ENCODE measurements around the gene ZNF83.
"Not testable (repeated sequence)": the region's sequence is repeated elsewhere in the genome, so short reads cannot be mapped to it uniquely, and the experiment has no call there.

Gene ZNF83

DNA sequence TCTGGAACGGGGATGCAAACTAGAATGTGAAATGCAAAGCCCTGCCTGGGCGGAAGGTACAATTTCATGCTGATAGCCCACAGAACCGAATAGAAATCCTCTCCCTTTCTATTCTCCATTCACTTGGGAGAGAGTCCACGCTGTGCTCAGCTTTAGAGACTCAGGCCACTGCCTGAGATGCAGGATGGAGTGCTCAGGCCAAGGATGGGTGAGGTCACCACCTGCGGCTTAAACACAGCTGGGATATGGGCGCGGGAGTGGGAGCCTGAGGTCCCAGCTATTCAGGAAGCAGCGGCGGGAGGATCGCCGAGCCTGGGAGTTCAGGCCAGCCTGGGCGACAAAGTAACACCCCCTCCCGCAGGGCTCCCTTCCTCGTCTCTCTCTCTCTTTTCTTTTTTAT lies 446 bp upstream of the ZNF83 start:
- DNase-seq, result no peak

DNA sequence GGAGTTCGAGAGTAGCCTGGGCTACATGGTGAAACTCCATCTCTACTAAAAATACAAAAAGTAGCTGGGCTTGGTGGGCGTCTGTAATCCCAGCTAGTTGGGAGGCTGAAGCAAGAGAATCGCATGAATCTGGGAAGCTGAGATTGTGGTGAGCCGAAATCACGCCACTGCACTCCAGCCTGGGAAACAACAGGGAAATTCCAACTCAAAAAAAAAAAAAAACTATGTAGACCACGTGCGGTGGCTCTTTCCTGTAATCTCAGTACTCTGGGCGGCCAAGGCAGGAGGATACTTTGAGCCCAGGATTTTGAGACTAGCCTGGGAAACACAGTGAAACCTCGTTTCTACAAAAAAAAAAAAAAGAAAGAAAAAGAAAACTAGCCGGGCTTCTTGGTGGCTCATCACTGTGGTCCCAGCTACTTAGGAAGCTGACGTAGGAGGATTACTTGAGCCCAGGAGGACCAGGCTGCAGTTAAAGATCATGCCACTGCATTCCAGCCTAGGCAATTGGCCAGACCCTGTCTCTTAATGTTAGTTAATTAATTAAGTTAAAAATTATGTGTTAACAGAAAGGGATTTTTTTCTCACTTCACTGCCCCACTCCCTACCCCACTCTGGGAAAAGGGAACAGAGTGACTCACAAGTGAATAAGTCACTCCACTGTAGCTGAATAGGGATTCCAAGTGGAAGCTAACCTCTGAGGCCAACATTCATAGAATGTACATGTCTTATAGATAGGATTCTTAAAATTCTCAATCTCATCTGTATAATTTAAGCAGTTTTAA lies 2.2 kb downstream of the ZNF83 start:
- DNase-seq, result no peak

DNA sequence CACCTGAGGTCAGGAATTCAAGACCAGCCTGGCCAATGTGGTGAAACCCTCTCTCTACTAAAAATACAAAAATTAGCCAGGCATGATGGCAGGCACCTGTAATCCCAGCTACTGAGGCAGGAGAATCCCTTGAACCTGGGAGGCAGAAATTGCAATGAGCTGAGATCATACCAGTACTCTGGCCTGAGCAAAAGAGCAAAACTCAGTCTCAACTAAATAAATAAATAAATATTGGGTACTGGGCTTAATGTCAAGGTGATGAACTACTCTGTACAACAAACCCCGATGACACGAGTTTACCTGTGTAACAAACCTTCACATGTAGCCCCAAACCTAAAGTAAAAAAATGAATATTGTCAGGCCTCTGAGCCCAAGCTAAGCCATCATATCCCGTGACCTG lies 10.7 kb downstream of the ZNF83 start:
- DNase-seq, result not testable (repeated sequence)

GRCh38 chr19:52626915-52627314 lies 11.2 kb downstream of the ZNF83 start:
- no peak for DNase-seq

- no peak for DNase-seq
Measured at GRCh38 chr19:52622261-52622660, 15.9 kb downstream of the ZNF83 start.

- DNase-seq, result no peak
Measured at GRCh38 chr19:52621376-52621775, 16.8 kb downstream of the ZNF83 start.

- DNase-seq, result no peak
Measured at GRCh38 chr19:52613299-52613906, 24.8 kb downstream of the ZNF83 start.

DNA sequence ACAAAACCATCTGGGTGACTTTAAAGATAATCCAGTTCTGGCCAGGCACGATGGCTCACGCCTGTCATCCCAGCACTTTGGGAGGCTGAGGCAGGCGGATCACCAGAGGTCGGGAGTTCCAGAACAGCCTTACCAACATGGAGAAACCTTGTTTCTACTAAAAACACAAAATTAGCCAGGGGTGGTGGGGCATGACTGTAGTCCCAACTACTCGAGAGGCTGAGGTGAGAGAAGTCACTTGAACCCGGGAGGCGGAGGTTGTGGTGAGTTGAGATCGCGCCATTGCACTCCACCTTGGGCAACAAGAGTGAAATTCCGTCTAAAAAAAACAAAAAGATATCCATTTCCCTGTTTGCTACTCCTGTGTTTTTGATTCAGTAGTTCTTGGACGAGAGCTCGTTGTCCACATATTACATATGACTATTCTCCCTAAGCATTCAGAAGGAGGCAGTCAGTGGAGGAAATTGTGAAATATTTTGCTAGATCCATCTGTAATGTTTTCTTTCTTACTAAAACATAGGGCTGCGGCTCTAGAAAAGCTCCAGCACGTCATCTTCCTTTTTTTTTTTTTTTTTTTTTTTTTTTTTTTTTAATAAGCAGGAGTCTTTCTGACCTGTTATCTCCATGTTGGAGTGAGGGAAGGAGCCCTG lies 34.5 kb downstream of the ZNF83 start:
- no peak for DNase-seq

DNA sequence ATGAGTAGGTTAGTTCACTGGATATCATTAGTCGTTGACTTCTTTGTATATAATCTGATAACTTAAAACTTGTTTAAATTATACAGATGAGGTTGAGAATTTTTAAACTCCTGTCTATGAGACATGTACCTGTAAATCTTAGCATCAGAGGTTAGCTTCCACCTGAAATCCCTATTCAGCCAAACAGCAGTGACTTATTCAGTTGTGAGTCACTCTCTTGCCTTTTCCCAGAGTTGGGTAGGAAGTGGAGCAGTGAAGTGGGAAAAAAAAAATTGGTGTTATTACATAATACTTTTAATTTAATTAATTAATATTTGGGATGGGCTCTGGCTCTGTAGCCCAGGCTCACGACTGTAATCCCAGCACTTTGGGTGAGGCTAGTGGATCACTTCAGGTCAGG lies 35.2 kb downstream of the ZNF83 start:
- DNase-seq, result no peak

DNA sequence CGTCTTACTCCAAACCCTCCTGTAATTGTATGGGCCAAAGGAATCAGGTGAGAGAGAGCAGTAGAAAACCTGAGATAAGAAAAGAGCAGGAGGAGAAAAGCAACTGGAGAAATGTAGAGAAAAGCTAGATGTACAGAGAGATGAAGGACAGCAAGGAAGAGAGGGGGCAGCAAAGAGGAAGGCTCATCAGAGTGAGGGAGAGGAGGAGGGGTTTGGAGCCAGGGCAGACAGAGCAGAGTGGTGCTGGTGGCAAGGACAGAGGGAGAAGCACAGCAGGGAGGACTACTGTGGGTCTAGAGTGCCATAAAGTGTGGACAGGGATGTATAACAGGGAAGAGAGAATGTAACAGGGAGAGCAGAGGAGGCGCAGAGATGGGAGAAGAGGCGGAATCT lies 36.2 kb downstream of the ZNF83 start:
- DNase-seq, result not testable (repeated sequence)

DNA sequence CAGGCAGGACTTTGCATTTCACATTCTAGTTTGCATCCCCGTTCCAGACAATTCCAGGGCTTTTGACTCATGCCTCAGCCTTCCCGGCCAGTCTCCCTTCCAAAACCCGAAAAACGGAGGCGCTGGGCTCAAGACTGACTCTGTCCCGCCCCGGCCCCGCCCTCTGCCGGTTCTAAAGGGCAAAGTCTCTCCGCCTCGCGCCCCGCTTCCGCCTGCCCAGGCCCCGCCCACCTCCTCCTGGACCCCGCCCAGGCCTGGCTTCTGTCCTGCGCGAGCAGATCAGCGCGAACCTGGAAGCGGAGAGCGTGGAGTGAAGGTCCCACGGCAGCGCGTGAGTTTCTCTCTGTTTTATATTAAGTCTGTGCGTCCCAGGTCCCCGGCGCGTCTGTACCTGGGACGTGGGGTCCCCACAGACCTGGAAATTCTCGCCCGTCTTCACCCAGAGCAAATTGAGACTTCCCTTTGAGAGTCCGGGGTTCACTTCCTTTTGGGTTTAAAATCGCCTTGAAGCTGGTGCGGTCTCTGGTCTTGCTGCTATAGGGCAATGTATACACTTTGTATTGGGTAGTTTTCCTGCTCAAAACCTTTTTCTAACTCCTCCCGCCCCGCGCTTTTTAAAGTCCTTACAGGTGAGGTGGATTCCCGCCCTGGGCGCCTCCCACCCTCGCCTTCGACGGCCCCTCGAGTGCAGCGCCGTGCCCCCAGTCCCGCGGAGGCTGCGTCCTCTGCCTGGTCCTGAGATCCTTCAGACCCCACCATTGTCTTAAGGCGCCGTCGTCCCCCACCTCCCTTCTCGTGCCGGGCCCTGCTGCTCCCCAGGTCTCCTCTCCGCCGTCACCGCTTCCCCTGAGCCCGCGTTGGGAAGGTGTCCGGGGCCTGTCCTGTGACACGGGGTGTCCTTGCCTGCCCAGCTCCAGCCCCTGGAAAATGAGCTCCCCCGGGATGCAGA lies 36.9 kb downstream of the ZNF83 start:
- DNase-seq, result peak; percentile 90

- DNase-seq, result no peak
Measured at GRCh38 chr19:52600639-52601024, 37.5 kb downstream of the ZNF83 start.

GRCh38 chr19:52599241-52599640 lies 38.9 kb downstream of the ZNF83 start:
- DNase-seq, result no peak

DNA sequence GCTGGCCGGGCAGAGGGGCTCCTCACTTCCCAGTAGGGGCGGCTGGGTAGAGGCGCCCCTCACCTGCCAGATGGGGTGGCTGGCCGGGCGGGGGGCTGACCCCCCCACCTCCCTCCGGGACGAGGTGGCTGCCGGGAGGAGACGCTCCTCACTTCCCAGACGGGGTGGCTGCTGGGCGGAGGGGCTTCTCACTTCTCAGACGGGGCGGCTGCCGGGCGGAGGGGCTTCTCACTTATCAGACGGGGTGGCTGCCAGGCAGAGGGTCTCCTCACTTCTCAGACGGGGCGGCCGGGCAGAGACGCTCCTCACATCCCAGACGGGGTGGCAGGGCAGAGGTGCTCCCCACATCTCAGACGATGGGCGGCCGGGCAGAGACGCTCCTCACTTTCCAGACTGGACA lies 44.7 kb downstream of the ZNF83 start:
- DNase-seq, result not testable (repeated sequence)

DNA sequence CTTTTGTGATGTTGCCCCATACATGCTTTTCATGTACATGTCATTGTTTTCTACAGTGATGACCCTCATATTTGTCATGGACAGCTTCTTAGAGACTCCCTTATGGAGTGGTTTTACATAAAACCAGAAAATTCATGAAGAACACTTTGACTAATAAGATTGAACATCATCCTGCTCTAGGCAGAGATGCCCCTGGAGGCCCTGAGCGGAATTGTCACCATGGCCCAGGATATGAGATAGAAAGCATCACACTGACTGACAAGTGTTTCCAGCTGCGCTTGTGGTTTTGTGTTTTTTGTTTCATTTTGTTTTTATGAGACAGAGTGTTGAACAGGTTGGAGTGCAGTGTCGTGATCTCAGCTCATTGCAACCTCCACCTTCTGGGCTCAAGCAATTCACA lies 45.9 kb downstream of the ZNF83 start:
- DNase-seq, result no peak

DNA sequence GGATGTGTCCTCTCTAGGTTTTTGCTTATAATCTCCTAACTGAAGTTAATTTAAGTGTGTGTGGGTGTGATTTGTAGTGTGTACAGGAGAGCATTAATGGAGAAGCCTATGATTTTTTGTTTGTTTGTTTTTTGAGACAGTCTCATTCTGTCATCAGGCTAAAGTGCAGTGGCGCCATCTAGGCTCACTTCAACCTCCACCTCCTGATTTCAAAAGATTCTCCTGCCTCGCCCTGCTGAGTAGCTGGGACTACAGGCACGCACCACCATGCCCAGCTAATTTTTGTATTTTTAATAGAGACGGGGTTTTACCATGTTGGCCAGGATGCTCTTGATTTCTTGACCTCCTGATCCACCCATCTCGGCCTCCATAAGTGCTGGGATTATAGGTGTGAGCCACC lies 47.4 kb downstream of the ZNF83 start:
- no peak for DNase-seq

DNA sequence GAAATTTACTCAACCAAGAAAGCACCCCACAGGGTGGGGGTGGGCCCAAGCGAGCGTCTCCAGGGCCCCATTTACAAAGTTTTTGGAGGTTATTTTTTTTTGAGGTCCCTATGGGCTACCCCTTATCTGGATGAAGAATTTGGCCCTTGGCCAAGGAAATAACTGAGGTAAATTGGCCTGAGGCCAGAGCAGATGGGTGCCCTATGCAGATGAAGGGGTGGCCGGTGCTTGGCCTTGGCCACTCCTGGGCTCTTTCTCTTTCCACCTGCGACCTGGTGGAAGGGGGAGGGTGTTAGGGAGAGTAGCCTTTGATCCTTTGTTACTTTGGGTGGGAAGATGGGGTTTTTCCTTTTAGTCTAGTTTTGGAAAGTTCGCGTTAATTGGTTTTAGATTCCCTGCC lies 52.6 kb downstream of the ZNF83 start:
- DNase-seq, result no peak

- DNase-seq, result no peak
Measured at GRCh38 chr19:52584736-52585440, 53.3 kb downstream of the ZNF83 start.

DNA sequence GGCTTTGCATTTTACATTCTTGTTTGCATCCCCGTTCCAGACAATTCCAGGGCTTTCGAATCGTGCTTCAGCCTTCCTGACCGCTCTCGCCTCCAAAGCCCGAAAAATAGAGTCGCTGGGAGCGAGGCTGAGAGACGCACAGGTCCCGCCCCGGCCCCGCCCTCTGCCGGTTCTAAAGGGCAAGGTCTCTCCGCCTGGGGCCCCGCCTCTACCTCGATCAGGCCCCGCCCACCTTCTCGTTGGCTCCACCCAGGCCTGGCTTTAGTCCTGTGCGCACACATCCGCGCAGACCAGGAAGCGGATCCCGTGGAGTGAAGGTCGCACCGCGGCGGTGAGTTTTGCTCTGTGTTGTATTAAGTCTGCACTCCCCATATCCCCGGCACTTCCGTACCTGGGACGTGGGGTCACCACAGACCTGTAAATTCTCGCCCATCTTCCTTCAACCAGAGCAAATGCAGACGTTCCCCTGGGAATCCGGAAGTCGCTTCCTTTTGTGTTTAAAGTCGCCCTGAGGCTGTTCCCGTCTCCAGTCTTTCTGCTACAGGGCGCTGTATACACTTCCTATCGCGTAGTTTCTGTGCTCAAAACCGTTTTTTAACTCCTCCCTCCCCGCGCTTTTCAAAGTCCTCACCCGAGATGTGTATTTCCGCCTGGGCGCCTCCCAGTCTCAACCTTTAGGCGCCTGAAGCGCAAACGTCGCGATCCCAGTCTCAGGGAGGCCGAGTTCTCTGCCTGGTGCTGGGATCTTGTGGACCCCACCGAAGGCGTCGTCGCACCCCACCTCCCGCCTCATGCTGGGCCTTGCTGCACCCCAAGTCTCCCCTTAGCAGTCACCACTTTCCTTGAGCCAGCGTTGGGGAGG lies 67.9 kb downstream of the ZNF83 start, which contains the start of gene ZNF701:
Gene ZNF701 (plus strand): TSS at position 288 of the 862 bp plus-strand sequence. CDS start 3,861 bp downstream, outside the sequence.
- peak; percentile 94 for DNase-seq

GRCh38 chr19:52569638-52569999 lies 68.5 kb downstream of the ZNF83 start:
- DNase-seq, result not testable (repeated sequence)

GRCh38 chr19:52567921-52568320 lies 70.2 kb downstream of the ZNF83 start:
- no peak for DNase-seq

Data from activated effector memory CD4-positive, alpha-beta T cell treated with Interleukin-2 at 50 U/mL for 16 hours (primary cell).